GM06990 (cell line): Measurements from ENCODE around the gene CHST11.

Source experiments
- DNase-seq: peaks from one replicate; pipeline ENCODE4 v3.0.0-alpha.2; 2011; ENCODE audit not compliant: insufficient read length; ENCODE audit errors: extremely low read depth
- H3K27me3 ChIP-seq: replicated peaks from 2 replicates; pipeline ENCODE4 v1.6.0; 2011; ENCODE audit warnings: low read length; ENCODE audit not compliant: control insufficient read depth, insufficient read depth
- H3K36me3 ChIP-seq: 2 replicates; pipeline ENCODE4 v1.5.1; 2011; ENCODE audit warnings: low read length; ENCODE audit not compliant: control insufficient read depth, insufficient read depth
- H3K4me3 ChIP-seq: replicated peaks from 2 replicates; pipeline ENCODE4 v1.5.1; 2011; ENCODE audit warnings: low read depth, mild to moderate bottlenecking, control low read depth, low read length
- TF ChIP-seq, protein P1 (sequence below): IDR thresholded peaks from 2 replicates; pipeline ENCODE4 v1.5.1; 2011; ENCODE audit warnings: low read length, control low read depth, mild to moderate bottlenecking, inconsistent platforms; ENCODE audit not compliant: insufficient read depth, poor library complexity, severe bottlenecking

CHST11 gene

DNA sequence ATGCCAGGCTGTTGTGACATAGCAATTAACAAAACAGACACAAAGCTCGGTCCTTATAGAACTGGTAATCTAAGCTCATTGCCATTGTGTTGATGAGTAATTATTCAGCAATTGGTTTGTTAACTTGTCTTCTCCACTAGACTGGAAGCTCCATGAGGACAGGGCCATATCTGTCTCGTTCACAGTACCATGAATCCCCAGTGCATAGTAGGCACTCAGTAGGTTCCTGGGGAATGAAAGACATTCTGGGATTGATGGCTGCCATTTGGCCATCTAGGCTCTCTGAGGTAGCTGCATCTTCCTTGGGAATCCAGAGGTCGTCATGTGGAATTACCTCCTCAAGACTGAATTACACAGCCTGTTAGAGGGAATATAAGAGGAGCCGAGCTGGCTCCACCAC lies 177.3 kb downstream of the CHST11 start:
- DNase-seq = no peak
- TF ChIP-seq, protein P1, sequence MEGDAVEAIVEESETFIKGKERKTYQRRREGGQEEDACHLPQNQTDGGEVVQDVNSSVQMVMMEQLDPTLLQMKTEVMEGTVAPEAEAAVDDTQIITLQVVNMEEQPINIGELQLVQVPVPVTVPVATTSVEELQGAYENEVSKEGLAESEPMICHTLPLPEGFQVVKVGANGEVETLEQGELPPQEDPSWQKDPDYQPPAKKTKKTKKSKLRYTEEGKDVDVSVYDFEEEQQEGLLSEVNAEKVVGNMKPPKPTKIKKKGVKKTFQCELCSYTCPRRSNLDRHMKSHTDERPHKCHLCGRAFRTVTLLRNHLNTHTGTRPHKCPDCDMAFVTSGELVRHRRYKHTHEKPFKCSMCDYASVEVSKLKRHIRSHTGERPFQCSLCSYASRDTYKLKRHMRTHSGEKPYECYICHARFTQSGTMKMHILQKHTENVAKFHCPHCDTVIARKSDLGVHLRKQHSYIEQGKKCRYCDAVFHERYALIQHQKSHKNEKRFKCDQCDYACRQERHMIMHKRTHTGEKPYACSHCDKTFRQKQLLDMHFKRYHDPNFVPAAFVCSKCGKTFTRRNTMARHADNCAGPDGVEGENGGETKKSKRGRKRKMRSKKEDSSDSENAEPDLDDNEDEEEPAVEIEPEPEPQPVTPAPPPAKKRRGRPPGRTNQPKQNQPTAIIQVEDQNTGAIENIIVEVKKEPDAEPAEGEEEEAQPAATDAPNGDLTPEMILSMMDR = no peak
- H3K4me3 ChIP-seq = no peak overlapping the region
- no peaks in the 10 kb centered on the region for H3K27me3 ChIP-seq
- H3K36me3 ChIP-seq = no peaks in the 10 kb centered on the region

DNA sequence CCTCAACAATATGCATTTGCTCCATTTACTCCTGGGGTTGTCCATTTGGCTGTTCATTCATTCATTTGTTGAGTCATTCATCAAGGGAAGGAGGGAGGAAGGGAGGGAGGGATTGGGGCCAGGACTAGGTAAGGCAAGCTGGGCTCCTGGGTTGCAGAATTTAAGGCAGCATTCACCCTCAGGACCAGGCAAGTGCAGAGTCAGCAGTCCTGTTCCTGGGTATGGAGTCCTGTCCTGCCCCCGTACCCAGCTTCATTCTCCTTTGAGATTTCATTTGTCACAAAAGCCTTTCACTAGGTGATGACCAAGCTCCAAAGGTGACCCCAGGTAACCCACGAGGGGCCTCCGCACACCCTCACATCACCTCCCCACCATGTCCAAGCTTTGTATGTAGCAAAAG lies 178.1 kb downstream of the CHST11 start:
- Histone ChIP-seq H3K27me3 (no peaks in the 10 kb centered on the region), H3K36me3 (no peaks in the 10 kb centered on the region), H3K4me3 (no peak overlapping the region)
- TF ChIP-seq, protein P1 = no peak
- DNase-seq = no peak

DNA sequence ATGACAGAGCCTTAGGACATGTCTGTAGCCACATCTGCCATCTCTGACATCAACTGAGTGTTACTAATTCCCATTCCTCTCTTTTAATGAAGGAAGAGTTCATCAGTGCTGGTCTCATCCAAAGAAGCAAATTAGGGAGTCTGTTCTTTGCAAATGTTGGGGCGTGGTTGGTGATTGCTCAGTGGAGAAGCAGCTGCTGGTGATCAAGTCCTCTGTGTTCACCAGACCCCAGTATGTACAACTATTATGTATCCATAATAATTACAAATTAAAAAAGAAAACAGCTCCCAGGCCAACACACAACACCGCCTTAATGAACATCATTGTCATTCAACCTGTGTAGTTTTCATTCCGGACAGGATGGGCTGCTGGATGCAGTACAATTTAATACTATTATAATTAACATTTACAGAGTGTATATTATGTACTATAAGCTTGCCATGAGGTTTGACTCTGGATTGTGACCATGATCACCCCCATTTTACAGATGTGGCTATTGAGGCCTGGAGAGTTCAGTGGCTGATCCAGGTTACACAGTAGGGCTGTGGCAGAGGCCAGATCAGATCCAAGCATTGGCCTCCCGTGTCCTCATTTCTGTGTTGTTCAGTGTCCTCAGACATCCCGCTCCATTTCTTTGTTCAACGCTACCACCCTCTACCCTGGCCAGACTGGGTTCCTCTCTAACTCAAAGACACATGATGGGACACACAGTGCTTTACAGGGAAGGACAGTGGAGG lies 179.0 kb downstream of the CHST11 start:
- H3K27me3 ChIP-seq = no peaks in the 10 kb centered on the region
- no peaks in the 10 kb centered on the region for H3K36me3 ChIP-seq
- H3K4me3 ChIP-seq = no peak overlapping the region
- TF ChIP-seq, protein P1 = no peak
- no peak for DNase-seq

- TF ChIP-seq, protein P1 = no peak
Observed at GRCh38 chr12:104636496-104636895, 179.7 kb downstream of the CHST11 start.

GRCh38 chr12:104637604-104638003 lies 180.9 kb downstream of the CHST11 start:
- TF ChIP-seq, protein P1 = no peak
- Histone ChIP-seq H3K36me3 (no peaks in the 10 kb centered on the region), H3K4me3 (no peak overlapping the region), H3K27me3 (no peaks in the 10 kb centered on the region)
- DNase-seq = no peak

More at GRCh38 chr12:104636496-104636895, 179.7 kb downstream of the CHST11 start:
- Histone ChIP-seq H3K27me3 (no peaks in the 10 kb centered on the region), H3K4me3 (no peak overlapping the region), H3K36me3 (no peaks in the 10 kb centered on the region)
- DNase-seq = no peak
